Parathyroid adenoma (tissue), 2 donors: ENCODE measurements around the gene FNDC3B.

Experiments
- H2AFZ ChIP-seq: fragments of 300-600 bp; sonication (generic); one replicate; pipeline ENCODE4 v1.7.0; 2017; ENCODE audit warnings: antibody characterized with exemption, mild to moderate bottlenecking
- H3K27ac ChIP-seq: fragments of 300-600 bp; sonication (generic); one replicate; pipeline ENCODE4 v1.7.0; 2017
- H3K27me3 ChIP-seq: fragments of 300-600 bp; sonication (generic); one replicate; pipeline ENCODE4 v1.7.0; 2017; ENCODE audit warnings: low read length; ENCODE audit not compliant: control insufficient read depth, insufficient read depth
- H3K36me3 ChIP-seq: fragments of 300-600 bp; sonication (generic); one replicate; pipeline ENCODE4 v1.7.0; 2017; ENCODE audit warnings: low read length; ENCODE audit not compliant: control insufficient read depth, insufficient read depth
- H3K4me1 ChIP-seq: fragments of 300-600 bp; sonication (generic); one replicate; pipeline ENCODE4 v1.7.0; 2017; ENCODE audit warnings: control low read depth
- H3K4me2 ChIP-seq: fragments of 300-600 bp; sonication (generic); one replicate; pipeline ENCODE4 v1.7.0; 2017; ENCODE audit warnings: low read length
- H3K4me3 ChIP-seq: fragments of 300-600 bp; sonication (generic); one replicate; pipeline ENCODE4 v1.7.0; 2017; ENCODE audit warnings: low read depth, low read length
- H3K79me2 ChIP-seq: fragments of 300-600 bp; sonication (generic); one replicate; pipeline ENCODE4 v1.7.0; 2017; ENCODE audit warnings: control low read depth
- H3K9ac ChIP-seq: fragments of 300-600 bp; sonication (generic); one replicate; pipeline ENCODE4 v1.7.0; 2017; ENCODE audit warnings: mild to moderate bottlenecking
- H3K9me3 ChIP-seq: fragments of 300-600 bp; sonication (generic); one replicate; pipeline ENCODE4 v1.7.0; 2017; ENCODE audit warnings: low read length; ENCODE audit not compliant: control insufficient read depth
- TF ChIP-seq, protein P1 (sequence below): fragments of 300-600 bp; sonication (generic); IDR thresholded peaks from one replicate; pipeline ENCODE4 v1.7.0; 2017; ENCODE audit warnings: antibody characterized with exemption, mild to moderate bottlenecking
- donor health status: primary hyperparathyroidism.

Gene FNDC3B

DNA sequence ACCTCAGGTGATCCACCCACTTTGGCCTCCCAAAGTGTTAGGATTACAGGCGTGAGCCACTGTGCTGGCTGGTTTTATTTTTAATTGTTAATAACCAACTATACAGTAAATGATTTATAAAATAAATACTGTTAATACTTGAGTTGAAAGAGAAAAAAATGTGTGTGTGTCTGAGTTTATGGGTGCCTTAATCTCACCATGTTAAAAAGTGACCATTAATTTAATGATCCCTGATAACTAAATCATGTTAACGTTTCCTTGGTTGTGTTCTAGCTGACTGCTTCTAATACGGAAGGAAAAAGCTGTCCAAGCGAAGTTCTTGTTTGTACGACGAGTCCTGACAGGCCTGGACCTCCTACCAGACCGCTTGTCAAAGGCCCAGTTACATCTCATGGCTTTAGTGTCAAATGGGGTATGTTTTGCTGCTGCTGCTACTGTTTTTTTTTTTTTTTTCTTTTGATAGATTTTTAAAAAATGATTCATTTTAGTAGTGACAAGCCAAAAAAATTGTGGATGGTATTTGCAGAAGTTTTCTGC, 295.4 kb downstream of the FNDC3B start:
- no peaks in the 10 kb centered on the region for H3K4me1 ChIP-seq

DNA sequence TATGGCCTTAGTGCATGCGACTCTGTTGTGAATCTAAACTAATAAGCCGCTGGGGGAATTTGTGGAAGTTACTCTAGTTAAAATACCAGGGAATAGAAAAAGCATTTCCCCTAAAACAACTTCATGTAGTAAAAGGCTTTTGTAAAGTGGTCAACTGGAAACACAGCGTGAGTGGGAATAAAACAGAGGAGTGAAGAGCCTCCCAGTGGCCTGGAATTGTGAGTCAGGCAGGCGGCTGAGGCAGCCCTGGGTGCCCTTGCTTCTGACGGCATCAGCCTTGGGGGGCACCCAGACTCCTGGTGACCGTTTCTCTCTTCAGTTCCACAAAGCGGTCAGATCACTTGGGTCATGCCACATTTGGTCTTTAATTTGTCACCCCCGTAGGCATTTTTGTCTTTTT, 300.5 kb downstream of the FNDC3B start:
- TF ChIP-seq, protein P1, sequence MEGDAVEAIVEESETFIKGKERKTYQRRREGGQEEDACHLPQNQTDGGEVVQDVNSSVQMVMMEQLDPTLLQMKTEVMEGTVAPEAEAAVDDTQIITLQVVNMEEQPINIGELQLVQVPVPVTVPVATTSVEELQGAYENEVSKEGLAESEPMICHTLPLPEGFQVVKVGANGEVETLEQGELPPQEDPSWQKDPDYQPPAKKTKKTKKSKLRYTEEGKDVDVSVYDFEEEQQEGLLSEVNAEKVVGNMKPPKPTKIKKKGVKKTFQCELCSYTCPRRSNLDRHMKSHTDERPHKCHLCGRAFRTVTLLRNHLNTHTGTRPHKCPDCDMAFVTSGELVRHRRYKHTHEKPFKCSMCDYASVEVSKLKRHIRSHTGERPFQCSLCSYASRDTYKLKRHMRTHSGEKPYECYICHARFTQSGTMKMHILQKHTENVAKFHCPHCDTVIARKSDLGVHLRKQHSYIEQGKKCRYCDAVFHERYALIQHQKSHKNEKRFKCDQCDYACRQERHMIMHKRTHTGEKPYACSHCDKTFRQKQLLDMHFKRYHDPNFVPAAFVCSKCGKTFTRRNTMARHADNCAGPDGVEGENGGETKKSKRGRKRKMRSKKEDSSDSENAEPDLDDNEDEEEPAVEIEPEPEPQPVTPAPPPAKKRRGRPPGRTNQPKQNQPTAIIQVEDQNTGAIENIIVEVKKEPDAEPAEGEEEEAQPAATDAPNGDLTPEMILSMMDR: no peak
- no peak overlapping the region for H3K27ac ChIP-seq
- H3K4me1 ChIP-seq: no peaks in the 10 kb centered on the region
- H3K9me3 ChIP-seq: no peaks in the 10 kb centered on the region
- H3K9ac ChIP-seq: no peak overlapping the region
- no peak overlapping the region for H3K4me3 ChIP-seq
- no peaks in the 10 kb centered on the region for H3K36me3 ChIP-seq
- H3K79me2 ChIP-seq: no peaks in the 10 kb centered on the region
- H2AFZ ChIP-seq: no peak overlapping the region
- no peaks in the 10 kb centered on the region for H3K27me3 ChIP-seq
- H3K4me2 ChIP-seq: no peak overlapping the region

More for the DNA sequence above, 295.4 kb downstream of the FNDC3B start:
- Histone ChIP-seq H3K27me3 (no peaks in the 10 kb centered on the region), H3K9ac (no peak overlapping the region), H3K4me3 (no peak overlapping the region), H2AFZ (no peak overlapping the region), H3K9me3 (no peaks in the 10 kb centered on the region), H3K4me2 (no peak overlapping the region), H3K79me2 (no peaks in the 10 kb centered on the region), H3K27ac (no peak overlapping the region), H3K36me3 (no peaks in the 10 kb centered on the region)
- TF ChIP-seq, protein P1: no peak

DNA sequence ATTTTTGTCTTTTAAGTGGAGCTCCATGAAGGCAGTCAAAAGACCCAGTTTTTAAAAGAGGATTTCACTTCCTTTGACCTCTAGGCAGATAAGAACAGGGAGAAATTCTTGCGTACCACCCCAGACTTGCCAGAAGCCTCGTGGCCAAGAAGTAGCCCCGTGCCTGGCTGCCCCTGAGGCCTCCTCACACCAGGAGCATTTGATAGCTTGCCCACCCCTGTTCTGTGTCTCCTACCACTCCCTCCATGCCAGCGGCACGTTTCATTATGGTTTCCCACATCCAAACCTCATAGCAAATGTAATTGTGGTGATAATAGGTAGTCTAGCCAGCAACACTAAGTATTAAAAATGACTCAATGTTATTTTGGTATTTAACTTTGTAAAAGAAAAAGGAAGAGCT, 301.2 kb downstream of the FNDC3B start:
- Histone ChIP-seq H3K9ac (no peak overlapping the region), H3K27ac (no peak overlapping the region), H3K4me2 (no peak overlapping the region)

DNA sequence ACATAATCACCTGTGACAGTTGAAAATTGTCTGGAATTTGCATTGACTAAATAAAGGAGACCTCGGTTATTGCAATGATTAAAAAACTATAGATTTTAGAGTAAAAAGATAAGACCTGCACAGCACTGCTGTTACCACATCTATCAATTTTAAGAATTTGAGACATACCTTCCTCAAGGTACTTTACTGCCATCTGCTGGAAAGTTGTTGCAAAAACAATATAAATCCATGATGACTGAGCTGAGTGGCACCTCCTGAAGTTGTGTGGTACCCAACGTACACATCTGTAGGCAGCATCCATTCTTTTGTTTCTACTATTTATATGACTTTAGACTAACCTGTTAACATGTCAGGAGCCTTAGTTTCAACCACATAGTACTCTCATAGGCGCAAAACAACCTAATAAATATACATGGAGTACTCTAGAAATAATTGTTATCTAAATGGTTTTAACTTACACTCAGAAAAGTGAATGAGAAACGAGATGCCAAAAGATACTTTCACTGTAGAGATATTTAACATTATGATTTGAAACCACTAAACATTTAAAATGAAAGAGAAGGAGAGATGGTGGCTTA, 302.2 kb downstream of the FNDC3B start:
- TF ChIP-seq, protein P1: peak; percentile 73
- H3K4me2 ChIP-seq: no peak overlapping the region
- no peak overlapping the region for H3K9ac ChIP-seq
- H3K79me2 ChIP-seq: no peaks in the 10 kb centered on the region
- H2AFZ ChIP-seq: no peak overlapping the region
- H3K36me3 ChIP-seq: no peaks in the 10 kb centered on the region
- no peaks in the 10 kb centered on the region for H3K9me3 ChIP-seq
- H3K4me3 ChIP-seq: no peak overlapping the region
- H3K4me1 ChIP-seq: no peaks in the 10 kb centered on the region
- H3K27me3 ChIP-seq: no peaks in the 10 kb centered on the region
- no peak overlapping the region for H3K27ac ChIP-seq

More for the DNA sequence above, 301.2 kb downstream of the FNDC3B start:
- H3K4me3 ChIP-seq: no peak overlapping the region
- no peaks in the 10 kb centered on the region for H3K27me3 ChIP-seq
- TF ChIP-seq, protein P1: no peak
- no peak overlapping the region for H2AFZ ChIP-seq
- H3K79me2 ChIP-seq: no peaks in the 10 kb centered on the region
- H3K4me1 ChIP-seq: no peaks in the 10 kb centered on the region
- H3K9me3 ChIP-seq: no peaks in the 10 kb centered on the region
- no peaks in the 10 kb centered on the region for H3K36me3 ChIP-seq

DNA sequence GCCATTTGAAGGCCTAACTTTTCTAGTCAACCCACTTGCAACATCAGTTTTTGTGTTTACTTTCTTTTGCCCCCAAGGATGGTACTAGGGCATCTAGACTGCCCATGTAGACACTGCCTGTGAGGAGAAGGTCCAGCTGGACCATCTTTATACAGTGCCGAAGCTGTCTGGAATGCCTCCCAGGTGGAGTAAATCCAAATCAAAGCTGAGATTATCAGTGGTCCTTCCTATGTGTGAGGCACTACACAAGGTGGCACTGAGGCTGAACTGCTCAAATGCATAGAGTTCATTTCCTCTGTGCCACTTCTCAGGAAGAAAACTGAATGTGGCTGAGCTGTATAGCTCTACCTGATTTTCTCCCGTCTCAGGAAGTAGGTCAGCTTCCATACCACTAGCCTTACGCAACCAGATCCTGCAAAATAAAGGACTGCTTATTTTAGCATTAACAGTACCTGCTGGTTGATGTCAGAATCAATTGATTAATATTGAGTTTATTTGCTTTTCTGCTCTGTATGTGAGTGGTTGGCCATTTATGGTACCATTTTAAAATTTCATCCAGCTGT, 302.8 kb downstream of the FNDC3B start:
- Histone ChIP-seq H3K27ac (no peak overlapping the region), H2AFZ (no peak overlapping the region), H3K4me1 (no peaks in the 10 kb centered on the region), H3K9me3 (no peaks in the 10 kb centered on the region), H3K4me3 (no peak overlapping the region), H3K27me3 (no peaks in the 10 kb centered on the region), H3K79me2 (no peaks in the 10 kb centered on the region), H3K9ac (no peak overlapping the region), H3K4me2 (no peak overlapping the region), H3K36me3 (no peaks in the 10 kb centered on the region)
- TF ChIP-seq, protein P1: no peak
